ENCODE results near the gene SLC13A4.

The SLC13A4 gene

GRCh38 chr7:135719688-135720087 is 8.3 kb downstream of the SLC13A4 start:
- H3K4me1 ChIP-seq (ENCODE audit: insufficient read depth, low read length, severe bottlenecking) = no peaks in the 10 kb centered on the region

GRCh38 chr7:135718794-135719437 is 9.1 kb downstream of the SLC13A4 start:
- TF ChIP-seq EZH2 (IDR thresholded peaks at IDR 0.05; ENCODE audit: borderline replicate concordance, low read length) (no peak), CTCF (IDR thresholded peaks at IDR 0.05; ENCODE audit: low read length) (no peak)
- Histone ChIP-seq H3F3A (ENCODE audit: insufficient read depth, low read length) (no peaks in the 10 kb centered on the region), H3K9me3 (ENCODE audit: low read length) (no peaks in the 10 kb centered on the region), H2AFZ (ENCODE audit: low read length) (no peak overlapping the region), H3K4me3 (ENCODE audit: low read depth, low read length, poor library complexity, severe bottlenecking) (no peak overlapping the region), H3K9ac (ENCODE audit: low read length) (no peak overlapping the region), H4K20me1 (ENCODE audit: insufficient read depth, low read length) (no peaks in the 10 kb centered on the region), H3K4me1 (ENCODE audit: insufficient read depth, low read length, severe bottlenecking) (no peaks in the 10 kb centered on the region), H3K36me3 (ENCODE audit: insufficient read depth, low read length) (no peaks in the 10 kb centered on the region), H3K4me2 (ENCODE audit: low read length) (no peak overlapping the region), H3K27ac (ENCODE audit: low read depth, low read length, poor library complexity, severe bottlenecking) (no peak overlapping the region), H3K9me2 (ENCODE audit: low read depth, low read length) (no peaks in the 10 kb centered on the region), H3K27me3 (ENCODE audit: insufficient read depth, low read length) (no peaks in the 10 kb centered on the region), H3K79me2 (ENCODE audit: insufficient read depth, low read length) (no peaks in the 10 kb centered on the region)

More at GRCh38 chr7:135719688-135720087, 8.3 kb downstream of the SLC13A4 start:
- no peaks in the 10 kb centered on the region for H3K9me3 ChIP-seq (ENCODE audit: low read length)
- H3K4me3 ChIP-seq (ENCODE audit: low read depth, low read length, poor library complexity, severe bottlenecking) = no peak overlapping the region
- H3K27ac ChIP-seq (ENCODE audit: low read depth, low read length, poor library complexity, severe bottlenecking) = no peak overlapping the region
- H3K9ac ChIP-seq (ENCODE audit: low read length) = no peak overlapping the region
- H4K20me1 ChIP-seq (ENCODE audit: insufficient read depth, low read length) = no peaks in the 10 kb centered on the region
- no peaks in the 10 kb centered on the region for H3K9me2 ChIP-seq (ENCODE audit: low read depth, low read length)
- H3K36me3 ChIP-seq (ENCODE audit: insufficient read depth, low read length) = no peaks in the 10 kb centered on the region
- no peak overlapping the region for H2AFZ ChIP-seq (ENCODE audit: low read length)
- H3K27me3 ChIP-seq (ENCODE audit: insufficient read depth, low read length) = no peaks in the 10 kb centered on the region
- H3K4me2 ChIP-seq (ENCODE audit: low read length) = no peak overlapping the region
- TF ChIP-seq CTCF (IDR thresholded peaks at IDR 0.05; ENCODE audit: low read length) (no peak), EZH2 (IDR thresholded peaks at IDR 0.05; ENCODE audit: borderline replicate concordance, low read length) (no peak)
- no peaks in the 10 kb centered on the region for H3K79me2 ChIP-seq (ENCODE audit: insufficient read depth, low read length)
- no peaks in the 10 kb centered on the region for H3F3A ChIP-seq (ENCODE audit: insufficient read depth, low read length)

- Histone ChIP-seq H4K20me1 (ENCODE audit: insufficient read depth, low read length) (no peaks in the 10 kb centered on the region), H3K27me3 (ENCODE audit: insufficient read depth, low read length) (no peaks in the 10 kb centered on the region), H3K9me2 (ENCODE audit: low read depth, low read length) (no peaks in the 10 kb centered on the region), H3K79me2 (ENCODE audit: insufficient read depth, low read length) (no peaks in the 10 kb centered on the region), H3K4me3 (ENCODE audit: low read depth, low read length, poor library complexity, severe bottlenecking) (no peak overlapping the region), H3K9me3 (ENCODE audit: low read length) (no peaks in the 10 kb centered on the region), H3K9ac (ENCODE audit: low read length) (no peak overlapping the region), H3K36me3 (ENCODE audit: insufficient read depth, low read length) (no peaks in the 10 kb centered on the region), H3F3A (ENCODE audit: insufficient read depth, low read length) (no peaks in the 10 kb centered on the region), H3K4me2 (ENCODE audit: low read length) (no peak overlapping the region), H3K27ac (ENCODE audit: low read depth, low read length, poor library complexity, severe bottlenecking) (no peak overlapping the region), H3K4me1 (ENCODE audit: insufficient read depth, low read length, severe bottlenecking) (no peaks in the 10 kb centered on the region), H2AFZ (ENCODE audit: low read length) (no peak overlapping the region)
- TF ChIP-seq CTCF (IDR thresholded peaks at IDR 0.05; ENCODE audit: low read length) = no peak
- TF ChIP-seq EZH2 (IDR thresholded peaks at IDR 0.05; ENCODE audit: borderline replicate concordance, low read length) = no peak
Measured at GRCh38 chr7:135718219-135718618, 9.8 kb downstream of the SLC13A4 start.
